Breast epithelium (tissue), 4 donors: ENCODE measurements around the gene CCDC146. TPM values are rescaled to one million over a fixed set of nuclear protein-coding genes. Genes with fewer than 3 reads are reported as not detected.
A peak's percentile ranks its signal among the peaks of the same experiment; 100 is the strongest.

Source experiments
- DNase-seq, 2 donors: peaks; one replicate each; pipeline ENCODE4 v3.0.0-alpha.2; 2019; ENCODE audit warnings: low spot score in 2 of 2
- H3K27ac ChIP-seq, 2 donors: fragments of 200-600 bp; sonication (generic) in 1 of 2; one replicate each; pipeline ENCODE4 v1.5.1; 2016 to 2019; ENCODE audit warnings: mild to moderate bottlenecking in 1 of 2
- H3K27me3 ChIP-seq, 2 donors: fragments of 200-600 bp; sonication (generic) in 1 of 2; one replicate each; pipeline versions ENCODE4 v1.5.1 to v1.6.0; 2017 to 2019; ENCODE audit warnings: control low read depth in 1 of 2, mild to moderate bottlenecking in 1 of 2
- H3K36me3 ChIP-seq: fragments of 200-600 bp; one replicate; pipeline ENCODE4 v1.5.1; 2019
- H3K4me1 ChIP-seq, 2 donors: fragments of 200-600 bp; sonication (generic); one replicate each; pipeline ENCODE4 v1.5.1; 2016 to 2019; ENCODE audit warnings: control low read depth in 1 of 2
- H3K4me3 ChIP-seq, 3 donors: fragments of 200-600 bp; sonication (generic); 1 replicate in 2 of 3; 2 replicates in 1 of 3; pipeline ENCODE4 v1.5.1; 2016 to 2019; ENCODE audit warnings: mild to moderate bottlenecking in 3 of 3, moderate library complexity in 2 of 3
- H3K9me3 ChIP-seq, 2 donors: fragments of 200-600 bp; sonication (generic) in 1 of 2; one replicate each; pipeline ENCODE4 v1.5.1; 2016 to 2019; ENCODE audit warnings: control low read depth in 1 of 2
- POLR2A ChIP-seq: fragments of 450-650 bp; IDR thresholded peaks from one replicate; pipeline ENCODE4 v1.6.1; 2016; ENCODE audit warnings: antibody characterized with exemption, mild to moderate bottlenecking, moderate library complexity
- POLR2AphosphoS5 ChIP-seq, 3 donors: sonication (generic); formaldehyde crosslinking; IDR thresholded peaks; one replicate each; pipeline ENCODE4 v1.6.1; 2017; ENCODE audit warnings: antibody characterized with exemption in 3 of 3
- intact Hi-C: fragments of 100-400 bp; cut with DNase I; formaldehyde crosslinking; loops from one replicate; pipeline ENCODE4 v1.15.1; 2023; ENCODE audit warnings: low total_unique reads
- total RNA-seq, 3 donors: library from RNA; depleted of rRNA; stranded (reverse); fragments of >200 nt; gene quantifications; one replicate each; pipeline ENCODE4 v1.1.0, GENCODE V29; 2016
- TF ChIP-seq, protein P1 (sequence below), 3 donors: fragments of 450-650 bp; IDR thresholded peaks; one replicate each; pipeline ENCODE4 v1.5.1; 2016 to 2017; ENCODE audit warnings: antibody characterized with exemption in 3 of 3, mild to moderate bottlenecking in 3 of 3, moderate library complexity in 3 of 3

The CCDC146 gene
- total RNA-seq, 3 donors from 2014 or later = 11.5 to 17.7 (median 15.5) TPM

DNA sequence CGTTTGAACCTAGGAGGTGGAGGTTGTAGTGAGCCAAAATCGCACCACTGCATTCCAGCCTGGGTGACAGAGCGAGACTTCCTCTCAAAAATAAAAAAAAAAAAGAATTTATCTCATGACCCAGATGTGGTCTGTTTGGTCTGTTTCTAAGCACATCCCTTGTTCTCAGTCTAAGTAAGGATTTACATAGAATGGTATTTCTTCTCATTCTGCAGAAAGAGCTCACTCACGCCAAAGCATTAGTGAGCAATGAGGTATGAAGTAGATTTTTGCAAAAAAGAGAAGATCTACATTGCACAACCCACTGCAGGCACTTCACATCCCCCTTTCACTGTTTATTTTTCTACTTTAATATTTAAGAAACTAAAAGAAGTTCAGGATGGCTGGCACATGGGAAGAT lies 153.7 kb downstream of the CCDC146 start:
- no peak overlapping the region for H3K27ac ChIP-seq
- H3K4me1 ChIP-seq = no peaks in the 10 kb centered on the region
- no peak for DNase-seq
- TF ChIP-seq POLR2AphosphoS5 (IDR thresholded peaks at IDR 0.05) (no peak), POLR2A (no peak)
- TF ChIP-seq, protein P1, sequence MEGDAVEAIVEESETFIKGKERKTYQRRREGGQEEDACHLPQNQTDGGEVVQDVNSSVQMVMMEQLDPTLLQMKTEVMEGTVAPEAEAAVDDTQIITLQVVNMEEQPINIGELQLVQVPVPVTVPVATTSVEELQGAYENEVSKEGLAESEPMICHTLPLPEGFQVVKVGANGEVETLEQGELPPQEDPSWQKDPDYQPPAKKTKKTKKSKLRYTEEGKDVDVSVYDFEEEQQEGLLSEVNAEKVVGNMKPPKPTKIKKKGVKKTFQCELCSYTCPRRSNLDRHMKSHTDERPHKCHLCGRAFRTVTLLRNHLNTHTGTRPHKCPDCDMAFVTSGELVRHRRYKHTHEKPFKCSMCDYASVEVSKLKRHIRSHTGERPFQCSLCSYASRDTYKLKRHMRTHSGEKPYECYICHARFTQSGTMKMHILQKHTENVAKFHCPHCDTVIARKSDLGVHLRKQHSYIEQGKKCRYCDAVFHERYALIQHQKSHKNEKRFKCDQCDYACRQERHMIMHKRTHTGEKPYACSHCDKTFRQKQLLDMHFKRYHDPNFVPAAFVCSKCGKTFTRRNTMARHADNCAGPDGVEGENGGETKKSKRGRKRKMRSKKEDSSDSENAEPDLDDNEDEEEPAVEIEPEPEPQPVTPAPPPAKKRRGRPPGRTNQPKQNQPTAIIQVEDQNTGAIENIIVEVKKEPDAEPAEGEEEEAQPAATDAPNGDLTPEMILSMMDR (IDR thresholded peaks at IDR 0.05) = no peak
- H3K36me3 ChIP-seq = no peaks in the 10 kb centered on the region
- no peaks in the 10 kb centered on the region for H3K9me3 ChIP-seq
- H3K27me3 ChIP-seq = no peaks in the 10 kb centered on the region
- H3K4me3 ChIP-seq = no peak overlapping the region
- intact Hi-C loops = no loop called here

DNA sequence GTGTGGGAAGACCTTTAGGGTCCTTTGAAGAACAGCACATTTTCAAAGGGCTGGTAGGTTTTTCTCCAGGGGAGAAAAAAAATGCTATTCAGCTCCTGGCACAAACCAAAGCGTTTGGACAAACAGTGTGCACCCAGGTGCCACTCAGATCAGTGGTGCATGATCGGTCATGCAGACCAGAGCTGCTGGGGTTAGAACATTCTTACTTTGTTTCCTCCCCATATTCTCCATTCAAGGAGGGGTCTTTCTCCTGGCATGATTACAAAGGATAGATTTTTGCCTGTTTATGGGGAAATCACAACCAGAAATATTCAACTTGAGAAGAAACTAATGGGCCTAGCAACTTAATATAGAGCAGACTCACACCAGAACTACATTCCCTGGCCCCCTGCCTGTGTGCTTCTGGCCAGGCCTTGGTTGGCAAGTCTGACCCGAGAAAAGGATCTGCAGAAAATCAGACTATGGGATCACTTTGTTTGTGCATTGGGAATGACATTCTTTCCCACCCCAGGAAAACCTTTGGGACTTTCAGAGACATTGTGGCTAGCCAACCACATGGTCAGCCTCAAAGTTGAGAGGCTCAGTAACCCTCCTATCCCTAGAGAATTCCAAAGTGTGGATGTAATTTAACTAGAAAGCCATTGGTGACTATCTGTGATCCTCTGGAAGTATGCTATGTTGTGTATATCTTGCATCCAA lies 159.5 kb downstream of the CCDC146 start:
- Histone ChIP-seq H3K4me3 (no peak overlapping the region), H3K4me1 (no peaks in the 10 kb centered on the region), H3K36me3 (no peaks in the 10 kb centered on the region), H3K27ac (no peak overlapping the region), H3K27me3 (no peaks in the 10 kb centered on the region), H3K9me3 (no peaks in the 10 kb centered on the region)
- no peak for DNase-seq
- TF ChIP-seq POLR2A (no peak), POLR2AphosphoS5 (IDR thresholded peaks at IDR 0.05) (peak in 1 of 3 donors; percentile 25)
- TF ChIP-seq, protein P1 (IDR thresholded peaks at IDR 0.05) = no peak
- intact Hi-C loops = no loop called here

DNA sequence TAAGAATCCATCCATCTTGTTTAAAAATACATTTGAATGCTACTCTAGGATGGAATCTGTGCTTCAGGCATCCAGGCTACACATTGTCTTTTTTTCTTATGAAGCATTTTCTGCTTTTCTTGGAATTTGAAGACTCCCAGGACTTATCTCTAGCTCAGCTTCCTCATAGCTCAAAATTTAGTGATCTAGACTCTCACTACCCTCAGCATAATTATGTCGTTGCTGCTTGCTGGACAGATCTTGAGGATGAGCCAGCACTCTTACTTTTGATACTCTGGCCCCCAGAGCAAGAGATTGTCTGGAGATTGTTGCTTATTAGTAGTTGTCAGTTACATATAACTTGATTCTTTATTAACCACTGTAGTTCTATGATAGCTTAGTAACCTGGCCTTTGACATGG lies 160.5 kb downstream of the CCDC146 start:
- intact Hi-C loops = no loop called here
- no peak overlapping the region for H3K4me3 ChIP-seq
- H3K4me1 ChIP-seq = no peaks in the 10 kb centered on the region
- TF ChIP-seq POLR2AphosphoS5 (IDR thresholded peaks at IDR 0.05) = no peak
- TF ChIP-seq, protein P1 (IDR thresholded peaks at IDR 0.05) = no peak
- TF ChIP-seq POLR2A = no peak
- no peaks in the 10 kb centered on the region for H3K27me3 ChIP-seq
- H3K36me3 ChIP-seq = no peaks in the 10 kb centered on the region
- no peaks in the 10 kb centered on the region for H3K9me3 ChIP-seq
- no peak overlapping the region for H3K27ac ChIP-seq
- DNase-seq = no peak

DNA sequence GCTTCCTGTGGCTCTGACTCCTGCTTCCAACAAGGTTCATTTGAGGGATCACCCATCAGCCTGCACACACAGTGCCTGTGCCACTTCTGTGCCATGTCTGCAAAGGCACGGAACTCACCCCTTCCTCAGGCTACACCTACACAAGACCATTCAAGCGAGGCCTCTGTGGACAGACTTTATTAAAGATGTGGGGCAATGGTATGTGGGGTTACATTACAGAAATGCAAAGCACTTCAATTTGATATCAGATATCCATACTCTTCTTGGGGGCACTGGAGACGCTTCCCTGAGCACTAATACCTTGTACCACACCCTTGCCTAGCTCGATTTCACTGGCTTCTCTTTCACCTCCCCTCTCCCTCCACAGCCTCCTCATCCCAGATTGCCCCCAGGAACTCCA lies 161.6 kb downstream of the CCDC146 start:
- DNase-seq = no peak
- Histone ChIP-seq H3K36me3 (no peaks in the 10 kb centered on the region), H3K9me3 (no peaks in the 10 kb centered on the region), H3K4me1 (no peaks in the 10 kb centered on the region), H3K27ac (no peak overlapping the region), H3K27me3 (no peaks in the 10 kb centered on the region), H3K4me3 (no peak overlapping the region)
- intact Hi-C loops = no loop called here
- no peak for TF ChIP-seq POLR2AphosphoS5 (IDR thresholded peaks at IDR 0.05)
- TF ChIP-seq, protein P1 (IDR thresholded peaks at IDR 0.05) = no peak
- no peak for TF ChIP-seq POLR2A

DNA sequence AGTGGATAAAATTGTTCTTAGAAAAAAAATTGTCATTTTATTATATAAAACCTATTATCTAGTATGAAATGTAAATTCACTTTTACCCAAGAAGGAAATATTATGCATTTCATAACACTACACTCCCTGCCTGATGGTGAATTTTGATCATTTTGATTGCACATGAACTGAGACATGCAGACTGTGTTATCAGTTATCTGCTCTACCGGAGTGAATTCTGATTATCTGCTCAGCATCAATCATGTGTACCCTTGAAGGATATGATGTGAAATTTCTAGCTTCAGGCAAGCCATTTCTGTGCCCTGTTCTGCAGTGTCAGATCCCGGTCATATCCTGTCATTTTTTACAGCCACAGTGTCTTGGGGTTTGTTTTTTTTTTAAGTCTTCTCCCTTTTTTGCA lies 162.2 kb downstream of the CCDC146 start:
- TF ChIP-seq, protein P1 (IDR thresholded peaks at IDR 0.05) = no peak
- no peak for TF ChIP-seq POLR2A
- no peak for TF ChIP-seq POLR2AphosphoS5 (IDR thresholded peaks at IDR 0.05)
- DNase-seq = no peak
- no peaks in the 10 kb centered on the region for H3K27me3 ChIP-seq
- H3K36me3 ChIP-seq = no peaks in the 10 kb centered on the region
- no peaks in the 10 kb centered on the region for H3K9me3 ChIP-seq
- H3K4me3 ChIP-seq = no peak overlapping the region
- intact Hi-C loops = no loop called here
- no peak overlapping the region for H3K27ac ChIP-seq
- no peaks in the 10 kb centered on the region for H3K4me1 ChIP-seq
